ENCODE data around the gene PRSS56. TPM values are rescaled to one million over a fixed set of nuclear protein-coding genes. Genes with fewer than 3 reads are reported as not detected.

The PRSS56 gene
- total RNA-seq, 1 donor from 2014 or later = not detected

DNA sequence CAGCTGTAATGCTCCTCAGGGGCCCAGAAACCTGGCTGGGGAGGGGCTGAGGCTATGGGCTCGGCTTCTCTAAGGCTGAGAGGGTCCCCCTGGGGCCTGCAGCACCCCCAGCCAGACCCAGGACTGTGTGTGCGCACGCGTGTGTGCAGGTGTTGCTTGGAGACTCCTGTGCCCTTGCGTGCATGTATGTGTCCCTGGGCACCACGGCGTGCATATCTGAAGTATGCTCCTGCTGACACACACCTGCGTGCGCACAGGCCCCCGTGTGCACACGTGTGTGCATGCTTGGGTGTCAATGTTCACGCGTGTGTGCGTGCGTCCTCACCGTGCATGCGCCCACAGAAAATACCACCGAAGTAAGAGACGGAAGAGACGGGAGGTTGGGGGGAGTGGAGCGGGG lies 17.7 kb upstream of the PRSS56 start:
- no peak for DNase-seq

DNA sequence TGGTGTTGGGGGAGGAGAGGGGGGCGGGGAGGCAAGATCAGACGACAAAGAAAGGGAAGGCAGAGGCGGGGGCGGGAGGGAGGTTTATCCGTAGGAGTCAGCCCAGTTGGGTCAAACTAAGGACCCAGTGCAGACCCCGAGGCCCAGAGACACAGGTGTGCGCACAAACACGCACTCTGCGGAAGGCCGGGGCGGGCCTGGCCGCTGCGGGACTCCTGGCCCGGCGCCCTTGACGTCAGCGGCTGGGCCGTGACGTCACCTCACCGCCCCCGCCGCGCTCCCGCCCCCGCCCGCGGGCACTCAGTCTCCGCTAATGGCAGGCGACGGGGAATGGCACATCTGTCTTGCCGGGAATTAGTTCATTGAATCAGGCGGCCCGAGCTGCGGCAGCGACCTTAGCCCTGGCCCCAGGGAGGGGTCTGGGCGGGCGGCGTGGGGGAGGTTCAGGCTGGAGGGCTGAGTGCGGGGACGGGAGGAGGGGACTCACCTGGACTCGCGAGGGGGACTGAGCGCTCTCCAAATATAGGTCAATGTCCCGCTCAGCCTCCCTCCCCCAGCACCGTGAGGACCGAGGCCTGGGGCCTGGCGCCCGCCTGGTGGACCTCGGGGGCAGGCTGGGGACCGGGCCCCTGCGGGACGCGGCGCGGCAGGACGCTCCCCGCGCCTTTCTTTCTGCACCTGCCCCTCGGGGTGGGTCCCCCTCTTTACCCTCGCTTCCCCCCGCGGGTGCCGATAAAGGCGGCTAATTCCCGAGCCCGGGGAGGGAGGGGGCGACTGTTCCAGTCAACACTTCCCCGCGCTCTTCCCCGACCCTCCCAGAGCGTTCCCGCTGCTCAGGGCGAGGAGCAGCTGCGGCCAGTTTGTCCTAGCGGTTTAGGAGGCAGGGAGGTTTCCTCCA lies 17.0 kb upstream of the PRSS56 start:
- DNase-seq = no peak

DNA sequence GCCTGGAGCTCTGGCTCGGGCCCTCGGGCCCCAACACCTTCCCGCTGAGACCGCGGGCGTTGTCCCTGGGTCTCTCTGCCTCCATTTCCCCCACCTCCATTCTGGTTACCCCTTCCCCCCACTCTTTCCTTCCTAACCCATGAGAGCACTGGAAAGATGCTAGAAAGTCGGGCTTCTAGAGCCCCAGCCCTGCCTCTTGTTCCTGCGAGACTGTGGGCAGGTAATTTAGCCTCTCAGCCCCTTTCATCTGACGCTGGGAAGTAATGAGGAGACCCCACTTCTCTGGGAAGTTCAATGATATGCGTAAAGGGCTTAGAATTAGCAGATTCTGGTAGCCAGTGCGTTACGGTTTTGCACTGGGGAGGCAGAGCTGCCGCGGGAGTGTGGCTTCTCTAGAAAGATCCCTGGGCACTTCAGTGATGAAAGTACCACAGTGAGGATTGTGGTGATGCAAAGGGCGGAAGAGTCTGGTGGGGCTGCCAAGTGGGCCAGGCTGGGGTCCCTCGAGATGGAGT lies 16.3 kb upstream of the PRSS56 start:
- DNase-seq = no peak

DNA sequence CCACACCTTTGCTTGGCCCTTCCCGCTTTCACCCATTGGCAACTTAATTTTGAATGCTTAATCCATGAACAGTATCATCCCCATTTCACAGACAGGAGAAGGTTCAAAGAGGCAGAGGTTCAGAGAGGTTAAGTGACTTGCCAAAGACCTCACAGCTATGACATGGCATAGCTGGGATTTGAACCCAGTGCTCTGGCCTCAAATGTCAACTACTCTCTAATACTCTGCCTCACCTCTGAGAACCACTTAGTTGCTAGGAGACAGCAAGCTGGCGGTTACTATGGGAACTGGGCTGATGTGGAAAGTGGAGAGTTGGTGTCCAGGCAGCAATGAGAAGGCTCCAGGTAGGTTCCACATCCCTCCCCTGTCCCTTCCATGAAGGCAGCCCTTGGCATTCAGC lies 15.8 kb upstream of the PRSS56 start:
- DNase-seq = no peak

DNA sequence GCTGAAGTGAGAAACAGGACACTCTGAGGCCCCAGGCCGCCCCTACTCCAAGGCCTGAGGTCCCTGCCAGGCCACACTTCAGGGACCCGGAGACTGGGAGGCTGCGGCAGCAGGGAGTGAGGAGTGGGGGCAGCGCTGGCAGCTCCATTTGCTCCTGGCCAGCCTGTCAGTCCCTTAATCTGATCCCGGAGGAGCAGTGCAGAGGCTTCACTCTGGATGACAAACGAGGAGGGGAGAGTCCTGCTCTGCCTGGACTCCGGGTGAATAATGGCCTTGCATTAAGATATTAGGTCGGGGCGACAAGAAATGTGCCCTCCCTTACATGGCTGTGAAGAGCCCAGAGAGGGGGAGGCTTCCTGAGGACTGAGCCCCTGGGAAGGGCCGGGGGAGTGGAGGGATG lies 14.3 kb upstream of the PRSS56 start:
- DNase-seq = no peak

DNA sequence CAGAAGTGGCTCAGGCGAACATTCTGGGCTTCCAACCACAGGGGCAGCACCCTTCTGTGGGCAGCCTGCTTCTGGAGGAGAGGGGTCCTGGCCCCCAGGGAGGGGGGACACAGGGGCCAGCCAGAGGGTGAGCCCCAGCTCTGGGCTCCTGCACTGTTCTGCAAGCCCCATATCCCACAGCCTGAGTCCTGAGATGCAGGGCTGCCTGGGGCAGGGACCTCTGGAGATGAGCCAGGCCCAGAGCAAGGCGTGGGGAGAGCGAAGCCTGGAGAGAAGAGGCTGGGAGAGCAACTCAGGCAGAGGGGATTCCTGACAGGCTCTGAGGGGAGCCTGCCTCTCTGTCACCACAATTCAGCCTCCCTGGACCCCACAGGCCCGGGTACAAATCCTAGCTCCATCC lies 13.5 kb upstream of the PRSS56 start:
- DNase-seq = no peak

DNA sequence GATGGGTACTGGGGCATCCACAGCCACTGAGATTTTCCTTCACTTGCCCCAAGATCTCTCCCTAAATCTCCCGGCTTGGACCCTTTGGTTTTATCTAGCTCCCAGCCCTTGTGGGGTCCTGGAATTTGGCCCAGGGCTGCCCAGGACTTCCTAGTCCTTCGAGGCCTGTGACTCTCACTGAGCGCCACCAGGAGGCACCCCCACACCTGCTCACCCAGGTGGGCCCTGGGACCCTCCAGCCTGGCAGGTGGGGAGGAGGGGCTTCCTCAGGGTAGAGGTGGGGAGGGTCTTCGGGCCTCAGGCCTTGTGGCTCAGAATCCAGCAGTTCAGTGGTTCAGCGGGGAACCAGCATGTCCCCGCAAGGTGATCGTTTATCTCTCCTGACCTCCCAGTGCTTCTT lies 11.9 kb upstream of the PRSS56 start:
- DNase-seq = no peak

DNA sequence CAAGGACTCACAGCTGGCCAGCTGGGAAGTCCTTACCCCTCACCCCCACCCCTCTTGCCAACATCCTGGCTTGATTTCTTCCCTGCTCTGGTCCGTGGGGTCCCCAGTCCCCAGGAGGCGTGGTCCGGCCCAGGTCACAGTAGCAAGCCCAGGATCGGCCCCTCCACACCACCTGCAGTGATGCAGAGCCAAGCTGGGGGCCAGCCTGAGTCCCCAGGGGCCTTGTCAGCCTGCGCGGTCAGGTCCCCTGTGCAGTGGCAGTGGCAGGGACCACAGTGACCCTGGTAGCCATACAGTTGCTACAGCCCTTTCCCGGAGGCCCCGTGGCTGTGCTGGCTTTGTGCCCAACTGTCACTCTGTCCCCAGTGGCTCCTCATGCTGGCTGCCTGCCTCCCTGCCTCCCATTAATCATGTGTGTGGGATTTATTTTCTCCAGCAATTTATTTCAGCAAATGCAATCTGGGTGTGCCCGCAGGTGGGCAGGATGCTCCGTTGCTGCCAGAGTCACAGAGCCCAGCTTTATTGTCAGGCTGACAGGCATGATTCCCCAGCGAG lies 8.8 kb upstream of the PRSS56 start:
- DNase-seq = no peak

DNA sequence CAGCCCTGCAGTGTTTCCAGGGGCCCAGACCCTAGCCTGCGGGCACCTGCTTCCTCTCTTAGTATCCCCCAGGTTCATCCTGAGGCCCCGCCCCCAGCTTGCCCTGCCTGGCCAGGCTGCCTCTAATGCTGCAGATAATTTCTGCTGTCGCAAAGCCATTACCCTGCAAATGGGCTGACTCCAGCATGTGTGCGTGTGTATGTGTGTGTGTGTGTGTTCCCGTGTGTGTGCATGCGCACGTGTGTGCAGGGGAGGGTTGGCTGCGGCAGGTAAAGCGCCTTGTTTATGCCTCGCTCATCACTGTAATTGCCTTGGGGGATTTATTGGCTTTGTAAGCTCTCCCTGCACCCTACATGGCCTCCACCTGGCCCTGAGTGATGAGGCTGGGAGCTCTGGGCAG lies 7.6 kb upstream of the PRSS56 start:
- no peak for DNase-seq

DNA sequence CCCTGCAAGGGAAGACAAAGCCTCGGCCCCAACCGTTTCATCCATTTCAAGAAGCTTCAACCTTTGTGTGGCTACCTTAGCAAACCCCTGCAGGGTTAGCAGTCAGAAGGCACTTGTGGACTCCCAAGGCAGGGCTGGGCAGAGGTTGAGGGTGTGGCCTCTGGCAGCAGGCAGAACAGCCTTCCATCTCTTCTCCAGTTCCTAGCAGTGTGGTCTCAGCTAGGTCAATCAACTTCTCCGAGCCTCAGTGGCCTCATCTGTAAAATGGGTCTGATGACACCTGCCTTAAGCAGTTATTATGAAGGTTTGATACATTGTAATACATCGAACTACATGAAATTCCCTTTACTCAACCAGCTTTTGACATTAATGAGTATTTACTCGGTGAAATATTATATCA lies 6.8 kb upstream of the PRSS56 start:
- no peak for DNase-seq

DNA sequence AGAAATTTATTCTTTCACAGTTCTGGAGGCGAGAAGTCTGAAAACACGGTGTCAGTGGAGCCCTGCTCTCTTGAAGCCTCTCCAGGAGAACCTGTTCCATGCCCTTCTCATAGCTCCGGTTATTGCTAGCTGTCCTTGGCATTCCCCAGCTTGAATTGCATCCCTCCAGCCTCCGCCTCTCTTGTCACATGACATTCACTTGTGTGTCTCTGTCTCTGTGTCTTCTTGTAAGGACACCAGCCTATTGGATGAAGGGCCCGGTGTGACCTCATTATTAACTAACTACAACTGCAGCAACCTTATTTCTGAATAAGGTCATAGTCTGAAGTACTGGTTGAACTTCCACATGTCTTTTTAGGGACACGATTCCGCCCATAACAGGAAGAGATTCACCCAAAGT lies 4.5 kb upstream of the PRSS56 start:
- DNase-seq = no peak

DNA sequence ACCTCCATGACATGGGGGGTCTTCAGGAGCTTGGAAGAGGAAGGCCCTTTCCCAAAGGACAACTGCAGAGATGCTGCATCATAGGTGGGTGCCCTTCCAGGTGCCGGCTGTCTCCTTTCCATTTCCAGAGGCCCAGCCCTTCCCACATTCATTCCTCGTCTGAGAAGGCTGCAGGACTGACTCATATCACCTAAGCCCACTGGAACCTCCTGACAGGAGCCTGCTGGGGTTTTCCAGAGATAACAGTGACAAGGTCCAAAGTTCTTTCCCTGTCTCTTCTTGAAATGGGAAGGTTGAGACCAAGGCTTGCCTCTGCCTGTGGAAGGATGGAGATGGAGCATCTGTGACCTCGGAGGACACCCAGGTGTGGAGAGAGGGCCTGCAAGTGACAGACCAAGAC lies 3.6 kb upstream of the PRSS56 start:
- DNase-seq = no peak

DNA sequence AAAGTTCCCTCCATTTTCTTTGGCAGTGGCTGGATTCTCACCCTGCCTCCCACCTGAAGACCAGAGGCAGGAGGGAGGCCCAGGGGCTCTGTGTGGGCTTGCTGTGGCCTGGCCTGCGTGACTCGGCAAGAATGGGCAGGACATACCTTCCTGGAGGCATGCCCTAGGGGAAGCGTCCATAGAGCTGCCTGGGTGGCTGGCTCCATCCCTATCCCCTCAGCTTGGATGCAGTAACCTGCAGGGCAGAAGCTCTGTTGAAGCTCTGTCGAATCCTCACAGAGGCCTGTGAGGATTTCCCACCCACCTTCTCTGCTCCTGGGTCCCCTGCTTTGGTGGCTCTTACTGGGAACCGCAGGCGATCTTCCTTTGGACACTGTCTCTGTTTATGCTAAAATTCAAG lies 1.3 kb upstream of the PRSS56 start:
- DNase-seq = no peak

DNA sequence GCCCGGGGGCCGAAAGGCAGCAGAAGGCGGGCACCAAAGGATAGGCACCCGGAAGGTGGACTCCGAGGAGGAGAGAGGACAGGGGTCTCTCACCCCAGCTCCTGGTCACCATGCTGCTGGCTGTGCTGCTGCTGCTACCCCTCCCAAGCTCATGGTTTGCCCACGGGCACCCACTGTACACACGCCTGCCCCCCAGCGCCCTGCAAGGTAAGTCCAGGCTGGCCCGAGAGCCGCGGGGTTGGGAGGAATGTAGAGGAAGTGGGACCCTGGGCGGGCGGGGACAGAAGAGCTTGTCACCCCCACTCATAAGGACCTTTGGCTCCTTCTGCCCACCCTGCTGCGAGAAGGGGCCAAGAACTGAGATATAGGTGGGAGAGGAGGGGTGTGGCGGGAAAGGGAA lies 301 bp downstream of the PRSS56 start:
- no peak for DNase-seq

DNA sequence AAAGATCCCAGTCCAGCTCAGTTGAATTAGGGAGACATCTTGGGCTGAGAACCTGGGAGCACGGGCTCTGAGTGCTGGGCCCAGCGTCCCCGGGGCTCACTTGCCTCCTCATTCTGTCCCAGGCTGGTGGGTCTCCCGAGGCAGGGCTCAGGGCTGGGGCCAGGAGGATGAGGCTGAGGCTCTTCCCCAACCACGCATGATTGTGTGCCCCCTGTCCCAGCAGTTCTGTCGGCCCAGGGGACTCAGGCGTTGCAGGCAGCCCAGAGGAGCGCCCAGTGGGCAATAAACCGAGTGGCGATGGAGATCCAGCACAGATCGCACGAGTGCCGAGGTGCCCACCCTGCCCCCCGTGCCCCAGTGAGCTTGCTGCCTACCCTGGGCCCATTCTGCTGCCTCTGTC lies 910 bp downstream of the PRSS56 start:
- DNase-seq = no peak

DNA sequence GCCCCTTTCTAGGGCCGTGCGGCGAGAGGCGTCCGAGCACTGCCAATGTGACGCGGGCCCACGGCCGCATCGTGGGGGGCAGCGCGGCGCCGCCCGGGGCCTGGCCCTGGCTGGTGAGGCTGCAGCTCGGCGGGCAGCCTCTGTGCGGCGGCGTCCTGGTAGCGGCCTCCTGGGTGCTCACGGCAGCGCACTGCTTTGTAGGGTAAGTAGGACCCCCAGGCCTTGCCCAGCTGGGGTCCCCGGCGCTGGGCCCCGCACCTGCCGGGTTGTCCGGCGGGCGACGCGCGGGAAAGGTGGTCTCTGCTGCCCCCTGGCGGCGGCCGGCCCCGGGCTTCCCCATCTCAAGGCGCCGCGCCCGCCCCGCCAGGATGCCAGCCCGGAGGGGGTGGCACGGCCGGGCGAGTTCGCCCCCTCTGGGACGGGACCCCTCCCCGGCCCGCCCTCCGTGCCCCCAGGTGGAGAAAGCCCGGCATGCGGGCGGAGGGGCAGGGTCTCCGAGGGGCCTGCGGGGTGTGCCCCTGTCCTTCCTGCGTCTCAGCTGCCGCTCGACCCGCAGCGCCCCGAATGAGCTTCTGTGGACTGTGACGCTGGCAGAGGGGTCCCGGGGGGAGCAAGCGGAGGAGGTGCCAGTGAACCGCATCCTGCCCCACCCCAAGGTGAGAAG lies 1.9 kb downstream of the PRSS56 start:
- DNase-seq = no peak

DNA sequence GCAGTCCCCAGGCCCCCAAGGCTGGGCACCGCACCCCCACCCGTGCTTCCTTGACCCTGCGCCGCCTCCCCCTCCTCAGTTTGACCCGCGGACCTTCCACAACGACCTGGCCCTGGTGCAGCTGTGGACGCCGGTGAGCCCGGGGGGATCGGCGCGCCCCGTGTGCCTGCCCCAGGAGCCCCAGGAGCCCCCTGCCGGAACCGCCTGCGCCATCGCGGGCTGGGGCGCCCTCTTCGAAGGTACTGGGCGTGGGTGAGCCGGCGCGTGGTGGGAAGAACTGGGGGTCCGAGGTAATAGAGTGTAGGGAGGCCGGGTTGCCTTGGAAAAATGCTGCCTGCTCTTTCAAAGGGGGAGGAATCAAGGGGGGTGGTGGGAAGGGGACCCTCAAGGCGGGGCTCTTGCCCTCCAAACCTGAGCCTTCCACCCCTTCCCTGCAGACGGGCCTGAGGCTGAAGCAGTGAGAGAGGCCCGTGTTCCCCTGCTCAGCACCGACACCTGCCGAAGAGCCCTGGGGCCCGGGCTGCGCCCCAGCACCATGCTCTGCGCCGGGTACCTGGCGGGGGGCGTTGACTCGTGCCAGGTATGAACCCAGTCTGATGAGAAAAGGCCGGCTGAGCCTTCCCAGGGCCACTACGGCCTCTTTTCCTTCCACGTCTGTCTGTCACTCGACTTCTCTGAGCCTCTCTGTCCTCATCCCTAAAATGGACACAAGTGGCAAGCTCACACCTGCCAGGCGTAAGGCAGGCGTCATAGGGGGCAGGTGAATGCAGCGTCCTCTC lies 2.6 kb downstream of the PRSS56 start:
- DNase-seq = no peak

DNA sequence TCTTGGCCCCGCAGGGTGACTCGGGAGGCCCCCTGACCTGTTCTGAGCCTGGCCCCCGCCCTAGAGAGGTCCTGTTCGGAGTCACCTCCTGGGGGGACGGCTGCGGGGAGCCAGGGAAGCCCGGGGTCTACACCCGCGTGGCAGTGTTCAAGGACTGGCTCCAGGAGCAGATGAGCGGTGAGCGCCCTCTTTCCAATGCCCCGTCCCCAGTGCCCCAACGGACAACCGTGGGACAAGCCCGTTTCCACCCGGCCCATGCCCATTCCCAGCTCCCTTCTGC lies 3.2 kb downstream of the PRSS56 start:
- no peak for DNase-seq

DNA sequence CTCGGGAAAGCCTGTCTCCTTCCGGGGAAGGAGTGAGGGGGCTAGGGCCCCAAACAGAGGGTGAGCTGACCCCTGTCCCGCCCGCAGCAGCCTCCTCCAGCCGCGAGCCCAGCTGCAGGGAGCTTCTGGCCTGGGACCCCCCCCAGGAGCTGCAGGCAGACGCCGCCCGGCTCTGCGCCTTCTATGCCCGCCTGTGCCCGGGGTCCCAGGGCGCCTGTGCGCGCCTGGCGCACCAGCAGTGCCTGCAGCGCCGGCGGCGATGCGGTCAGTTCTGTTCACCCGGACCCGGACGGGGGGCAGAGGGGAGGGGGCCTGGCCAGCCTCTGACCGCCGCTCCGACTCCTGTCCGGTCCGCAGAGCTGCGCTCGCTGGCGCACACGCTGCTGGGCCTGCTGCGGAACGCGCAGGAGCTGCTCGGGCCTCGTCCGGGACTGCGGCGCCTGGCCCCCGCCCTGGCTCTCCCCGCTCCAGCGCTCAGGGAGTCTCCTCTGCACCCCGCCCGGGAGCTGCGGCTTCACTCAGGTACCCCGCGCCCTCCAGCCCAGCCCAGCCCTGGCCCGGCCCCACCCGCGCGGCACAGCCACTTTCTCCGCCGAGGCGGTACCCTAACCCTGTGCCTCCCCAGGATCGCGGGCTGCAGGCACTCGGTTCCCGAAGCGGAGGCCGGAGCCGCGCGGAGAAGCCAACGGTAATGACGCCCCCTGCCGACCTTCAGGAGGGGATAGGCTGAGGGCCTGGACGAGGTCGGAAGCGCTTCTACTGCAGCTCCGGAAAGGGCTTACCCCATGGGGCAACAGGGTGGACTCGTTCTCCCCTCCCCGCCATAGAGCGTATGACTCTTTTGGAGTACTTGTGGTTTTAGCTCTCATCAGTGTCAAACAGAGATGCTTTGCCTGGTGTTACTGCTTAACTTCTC lies 3.8 kb downstream of the PRSS56 start:
- no peak for DNase-seq

DNA sequence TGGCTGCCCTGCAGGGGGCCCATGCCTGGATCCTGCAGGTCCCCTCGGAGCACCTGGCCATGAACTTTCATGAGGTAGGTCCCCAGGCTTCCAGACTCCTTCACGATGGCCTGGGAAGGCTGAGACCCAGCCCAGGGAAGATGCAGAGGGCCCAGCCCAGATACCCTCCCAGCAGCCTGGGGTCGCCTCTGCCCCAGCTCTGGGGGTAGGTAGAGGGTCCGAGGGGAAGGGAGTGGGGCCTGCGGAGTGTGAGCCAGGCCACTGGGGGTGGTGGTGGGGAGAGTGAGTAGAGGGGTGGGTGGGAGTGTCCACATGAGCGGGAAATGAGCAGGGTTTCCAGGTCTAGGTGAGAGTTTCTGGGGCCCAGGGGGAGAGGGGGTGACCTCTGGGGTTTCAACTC lies 4.6 kb downstream of the PRSS56 start:
- DNase-seq = no peak

DNA sequence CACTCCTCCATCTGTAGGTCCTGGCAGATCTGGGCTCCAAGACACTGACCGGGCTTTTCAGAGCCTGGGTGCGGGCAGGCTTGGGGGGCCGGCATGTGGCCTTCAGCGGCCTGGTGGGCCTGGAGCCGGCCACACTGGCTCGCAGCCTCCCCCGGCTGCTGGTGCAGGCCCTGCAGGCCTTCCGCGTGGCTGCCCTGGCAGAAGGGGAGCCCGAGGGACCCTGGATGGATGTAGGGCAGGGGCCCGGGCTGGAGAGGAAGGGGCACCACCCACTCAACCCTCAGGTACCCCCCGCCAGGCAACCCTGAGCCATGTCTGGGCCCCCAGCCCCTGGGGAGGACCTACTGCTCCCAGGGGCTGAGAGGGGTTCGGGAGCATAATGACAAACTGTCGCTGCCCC lies 5.0 kb downstream of the PRSS56 start:
- DNase-seq = no peak

All from skin of body (tissue), 2 donors.